Measurements from ENCODE around the gene PLA2G4E. TPM values are rescaled to one million over a fixed set of nuclear protein-coding genes. Genes with fewer than 3 reads are reported as not detected.
A peak's percentile ranks its signal among the peaks of the same experiment; 100 is the strongest.

Gene PLA2G4E
- total RNA-seq, 1 experiment from 2014 or later, result not detected

- Histone ChIP-seq H3K36me3 (ENCODE audit: insufficient read depth, low read length, poor library complexity, severe bottlenecking) (no peaks in the 10 kb centered on the region), H3K4me1 (ENCODE audit: insufficient read depth, low read length, poor library complexity, severe bottlenecking) (peaks cover 15% of the 10 kb centered on the region), H3K4me3 (ENCODE audit: low read depth, low read length, poor library complexity, severe bottlenecking) (no peak overlapping the region), H3K27me3 (replicated peaks; ENCODE audit: insufficient read depth, low read depth, low read length, poor library complexity) (no peaks in the 10 kb centered on the region), H3K9me3 (ENCODE audit: low read depth, low read length, poor library complexity, severe bottlenecking) (no peaks in the 10 kb centered on the region), H3K27ac (ENCODE audit: low read depth, low read length, poor library complexity, severe bottlenecking) (no peak overlapping the region)
- intact Hi-C loops (cut with micrococcal nuclease; ENCODE audit: unreplicated experiment), result no loop called here
- ChIA-PET POLR2A (ENCODE audit: low non-redundant PET) (no interaction called here), CTCF (interaction anchor here (0.7 kb wide), 1 partner anchor 50 kb away, joined by 4 read pairs; no protein-coding TSS in a partner anchor)
- TF ChIP-seq CTCF (conservative IDR thresholded peaks at IDR 0.05; ENCODE audit: low read depth, low read length) (no peak), EZH2 (IDR thresholded peaks at IDR 0.05; ENCODE audit: borderline replicate concordance, low read depth, low read length, poor library complexity, severe bottlenecking) (no peak)
- DNase-seq (ENCODE audit: low spot score), result no peak
- BruUV-seq (replicated peaks), result no TSS peak
These were observed 80.9 kb downstream of the PLA2G4E start for GRCh38 chr15:41939986-41940385.

- TF ChIP-seq CTCF (conservative IDR thresholded peaks at IDR 0.05; ENCODE audit: low read depth, low read length) (no peak), EZH2 (IDR thresholded peaks at IDR 0.05; ENCODE audit: borderline replicate concordance, low read depth, low read length, poor library complexity, severe bottlenecking) (no peak)
- no peaks in the 10 kb centered on the region for H3K9me3 ChIP-seq (ENCODE audit: low read depth, low read length, poor library complexity, severe bottlenecking)
- peak overlapping the region; percentile 40 for H3K27ac ChIP-seq (ENCODE audit: low read depth, low read length, poor library complexity, severe bottlenecking)
- H3K4me3 ChIP-seq (ENCODE audit: low read depth, low read length, poor library complexity, severe bottlenecking), result no peak overlapping the region
- ChIA-PET CTCF (no interaction called here), POLR2A (ENCODE audit: low non-redundant PET) (no interaction called here)
- H3K36me3 ChIP-seq (ENCODE audit: insufficient read depth, low read length, poor library complexity, severe bottlenecking), result no peaks in the 10 kb centered on the region
- no peak for DNase-seq (ENCODE audit: low spot score)
- intact Hi-C loops (cut with micrococcal nuclease; ENCODE audit: unreplicated experiment), result no loop called here
- H3K27me3 ChIP-seq (replicated peaks; ENCODE audit: insufficient read depth, low read depth, low read length, poor library complexity), result no peaks in the 10 kb centered on the region
- H3K4me1 ChIP-seq (ENCODE audit: insufficient read depth, low read length, poor library complexity, severe bottlenecking), result peaks cover 14% of the 10 kb centered on the region
- BruUV-seq (replicated peaks), result no TSS peak
These were observed 83.3 kb downstream of the PLA2G4E start for GRCh38 chr15:41937568-41937923.

GRCh38 chr15:41936649-41937567, 83.9 kb downstream of the PLA2G4E start:
- POLR2A ChIA-PET (ENCODE audit: low non-redundant PET), result no interaction called here
- Histone ChIP-seq H3K36me3 (ENCODE audit: insufficient read depth, low read length, poor library complexity, severe bottlenecking) (no peaks in the 10 kb centered on the region), H3K27me3 (replicated peaks; ENCODE audit: insufficient read depth, low read depth, low read length, poor library complexity) (no peaks in the 10 kb centered on the region), H3K4me1 (ENCODE audit: insufficient read depth, low read length, poor library complexity, severe bottlenecking) (peaks cover 14% of the 10 kb centered on the region), H3K9me3 (ENCODE audit: low read depth, low read length, poor library complexity, severe bottlenecking) (no peaks in the 10 kb centered on the region), H3K27ac (ENCODE audit: low read depth, low read length, poor library complexity, severe bottlenecking) (peak overlapping the region; percentile 40), H3K4me3 (ENCODE audit: low read depth, low read length, poor library complexity, severe bottlenecking) (no peak overlapping the region)
- DNase-seq (ENCODE audit: low spot score), result no peak
- CTCF ChIA-PET, result no interaction called here
- TF ChIP-seq EZH2 (IDR thresholded peaks at IDR 0.05; ENCODE audit: borderline replicate concordance, low read depth, low read length, poor library complexity, severe bottlenecking), result no peak
- TF ChIP-seq CTCF (conservative IDR thresholded peaks at IDR 0.05; ENCODE audit: low read depth, low read length), result no peak
- BruUV-seq (replicated peaks), result no TSS peak
- intact Hi-C loops (cut with micrococcal nuclease; ENCODE audit: unreplicated experiment), result no loop called here
